Activated naive CD4-positive, alpha-beta T cell treated with Interleukin-2 at 50 U/mL for 16 hours (primary cell): ENCODE measurements around the gene HECTD4.
"Not testable (repeated sequence)": the region's sequence is repeated elsewhere in the genome, so short reads cannot be mapped to it uniquely, and the experiment has no call there.

Experiments
- DNase-seq: peaks from one replicate; pipeline ENCODE4 v3.0.0-alpha.2; 2020

HECTD4 gene

DNA sequence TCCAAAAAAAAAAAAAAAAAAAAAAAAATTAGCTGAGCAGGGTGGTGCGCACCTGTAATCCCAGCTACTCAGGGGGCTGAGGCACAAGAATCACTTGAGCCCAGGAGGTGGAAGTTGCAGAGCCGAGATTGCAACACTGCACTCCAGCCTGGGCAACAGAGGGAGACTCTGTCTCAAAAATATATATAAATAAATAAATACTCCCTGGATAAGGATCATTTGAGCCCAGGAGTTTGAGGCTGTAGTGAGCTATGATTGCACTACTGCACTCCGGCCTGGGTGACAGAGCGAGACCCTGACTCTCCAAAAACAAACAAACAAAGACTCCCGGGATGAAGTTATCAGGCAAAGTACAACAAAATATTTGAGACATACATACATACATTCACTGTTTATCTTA lies 270.3 kb downstream of the HECTD4 start:
- DNase-seq: no peak

DNA sequence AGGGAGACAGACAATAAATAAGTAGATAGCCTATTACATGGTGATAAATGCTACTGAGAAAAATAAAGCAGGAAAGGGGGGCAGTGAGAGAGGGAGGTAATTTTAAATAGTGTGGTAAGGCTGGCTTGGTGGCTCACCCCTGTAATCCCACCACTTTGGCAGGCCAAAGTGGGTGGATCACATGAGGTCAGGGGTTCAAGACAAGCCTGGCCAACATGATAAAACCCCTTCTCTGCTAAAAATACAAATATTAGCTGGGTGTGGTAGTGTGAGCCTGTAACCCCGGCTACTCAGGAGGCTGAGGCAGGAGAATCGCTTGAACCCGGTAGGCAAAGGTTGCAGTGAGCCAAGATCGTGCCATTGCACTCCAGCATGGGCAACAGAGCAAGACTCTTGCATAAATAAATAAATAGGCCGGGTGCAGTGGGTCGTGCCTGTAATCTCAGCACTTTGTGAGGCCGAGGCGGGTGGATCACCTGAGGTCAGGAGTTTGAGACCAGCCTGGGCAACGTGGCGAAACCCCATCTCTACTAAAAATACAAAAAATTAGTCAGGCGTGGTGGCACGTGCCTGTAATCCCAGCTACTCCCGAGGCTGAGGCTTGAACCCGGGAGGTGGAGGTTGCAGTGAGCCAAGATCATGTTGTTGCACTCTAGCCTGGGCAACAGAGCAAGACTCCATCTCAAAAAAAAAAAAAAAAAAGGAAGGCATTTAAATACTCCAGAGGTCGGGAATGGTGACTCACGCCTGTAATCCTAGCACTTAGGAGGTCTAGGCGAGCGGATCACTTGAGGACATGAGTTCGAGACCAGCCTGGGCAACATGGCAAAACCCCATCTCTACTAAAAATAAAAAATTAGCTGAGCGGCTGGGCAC lies 271.2 kb downstream of the HECTD4 start:
- DNase-seq: not testable (repeated sequence)
